CD4-positive, alpha-beta T cell (primary cell): ENCODE results near the gene DNAJC16. TPM values are rescaled to one million over a fixed set of nuclear protein-coding genes. Genes with fewer than 3 reads are reported as not detected.

Experiments used
- ATAC-seq: fragments of 200-7000 bp; cut with Tn5 transposase; one replicate; pipeline ENCODE4 v1.10.0; 2022; ENCODE audit warnings: mild to moderate bottlenecking; ENCODE audit not compliant: poor library complexity
- CTCF ChIA-PET: fragments of 350-600 bp; sonication (Branson Sonifier 250); formaldehyde crosslinking; loops from one replicate; lab custom pipeline; 2021; ENCODE audit warnings: antibody characterized with exemption, inconsistent platforms; lab: Charles Lee
- POLR2A ChIA-PET: fragments of 350-600 bp; sonication (Branson Sonifier 250); formaldehyde crosslinking; loops from one replicate; lab custom pipeline; 2021; ENCODE audit warnings: antibody characterized with exemption, inconsistent platforms; lab: Charles Lee
- DNase-seq, 14 experiments: peaks; one replicate each; pipeline ENCODE4 v3.0.0-alpha.2; 2013 to 2020; ENCODE audit warnings: mixed read lengths in 2 of 14
- H3K27ac ChIP-seq, 2 donors: one replicate each; pipeline versions ENCODE4 v1.5.1 to v1.7.0; 2013; ENCODE audit warnings: low read length in 2 of 2, low read depth in 1 of 2, mild to moderate bottlenecking in 1 of 2
- H3K27me3 ChIP-seq, 2 experiments: 1 replicate in 1 of 2; 2 replicates in 1 of 2; pipeline versions ENCODE4 v1.6.1 to v1.7.0; 2013; ENCODE audit warnings: low read length in 2 of 2, control low read depth in 1 of 2, mild to moderate bottlenecking in 1 of 2, moderate library complexity in 1 of 2; ENCODE audit not compliant: insufficient read depth in 2 of 2, control insufficient read depth in 1 of 2
- H3K36me3 ChIP-seq: one replicate; pipeline ENCODE4 v1.6.1; 2013; ENCODE audit warnings: low read length, control low read depth; ENCODE audit not compliant: insufficient read depth
- H3K4me1 ChIP-seq: one replicate; pipeline ENCODE4 v1.6.1; 2013; ENCODE audit warnings: low read length, control low read depth; ENCODE audit not compliant: insufficient read depth
- H3K4me3 ChIP-seq: one replicate; pipeline ENCODE4 v1.5.1; 2013; ENCODE audit warnings: mild to moderate bottlenecking, low read length, moderate library complexity
- H3K9me3 ChIP-seq, 2 experiments: 1 replicate in 1 of 2; 2 replicates in 1 of 2; pipeline versions ENCODE4 v1.6.1 to v1.7.0; 2013; ENCODE audit warnings: low read length in 2 of 2, mild to moderate bottlenecking in 2 of 2, control low read depth in 1 of 2, moderate library complexity in 1 of 2; ENCODE audit not compliant: control insufficient read depth in 1 of 2, insufficient read depth in 1 of 2
- H3K27ac Mint-ChIP-seq: one replicate; pipeline ENCODE4 v1.8.0; 2020; ENCODE audit warnings: mixed read lengths
- H3K27me3 Mint-ChIP-seq: one replicate; pipeline ENCODE4 v1.8.0; 2021; ENCODE audit warnings: mixed read lengths
- H3K36me3 Mint-ChIP-seq: one replicate; pipeline ENCODE4 v1.8.0; 2021; ENCODE audit warnings: low read depth, mixed read lengths
- H3K4me1 Mint-ChIP-seq: one replicate; pipeline ENCODE4 v1.8.0; 2021; ENCODE audit warnings: low read depth, mixed read lengths
- H3K4me3 Mint-ChIP-seq: one replicate; pipeline ENCODE4 v1.8.0; 2020; ENCODE audit warnings: mild to moderate bottlenecking, mixed read lengths
- H3K9me3 Mint-ChIP-seq: one replicate; pipeline ENCODE4 v1.8.0; 2020; ENCODE audit warnings: mixed read lengths
- intact Hi-C, 2 experiments: fragments of 100-400 bp; cut with DNase I in 1 of 2; cut with micrococcal nuclease in 1 of 2; formaldehyde crosslinking; loops; one replicate each; pipeline versions ENCODE4 v1.15.1 to v1.9.0; 2023 to 2025; cut with DNase I, micrococcal nuclease
- total RNA-seq, 174 experiments: library from RNA in 2 of 174; stranded (reverse) in 2 of 174; gene quantifications; one replicate each; pipeline ENCODE4 v1.2.3 and lab custom pipeline; 2021 to 2026
- TF ChIP-seq, protein P1 (sequence below): fragments of 200-600 bp; IDR thresholded peaks from one replicate; pipeline ENCODE4 v1.8.0; 2022; ENCODE audit warnings: antibody characterized with exemption, mild to moderate bottlenecking

The DNAJC16 gene
- total RNA-seq, 2 experiments from 2014 or later, result 8.2 to 10.4 TPM

DNA sequence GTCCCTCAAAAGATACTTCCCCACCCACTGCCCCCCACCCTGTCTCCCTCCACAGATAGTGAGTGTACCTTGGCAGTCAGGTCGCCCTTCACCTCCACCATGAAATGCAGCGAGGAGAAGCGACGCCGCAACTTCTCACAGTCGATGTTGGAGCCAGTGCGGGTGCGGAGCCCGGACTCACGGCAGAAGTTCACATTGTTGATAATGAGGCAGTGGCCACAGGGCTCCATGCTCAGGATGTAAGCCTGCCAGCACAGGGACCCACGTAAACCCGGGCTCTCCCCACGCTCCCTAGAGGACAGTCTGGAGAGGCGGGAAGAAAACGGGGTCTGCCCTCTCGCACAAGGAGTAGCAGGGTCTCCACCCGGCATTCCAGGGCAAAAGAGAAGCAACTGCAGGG, 19.8 kb upstream of the DNAJC16 start:
- no peaks in the 10 kb centered on the region for H3K9me3 ChIP-seq
- TF ChIP-seq, protein P1, sequence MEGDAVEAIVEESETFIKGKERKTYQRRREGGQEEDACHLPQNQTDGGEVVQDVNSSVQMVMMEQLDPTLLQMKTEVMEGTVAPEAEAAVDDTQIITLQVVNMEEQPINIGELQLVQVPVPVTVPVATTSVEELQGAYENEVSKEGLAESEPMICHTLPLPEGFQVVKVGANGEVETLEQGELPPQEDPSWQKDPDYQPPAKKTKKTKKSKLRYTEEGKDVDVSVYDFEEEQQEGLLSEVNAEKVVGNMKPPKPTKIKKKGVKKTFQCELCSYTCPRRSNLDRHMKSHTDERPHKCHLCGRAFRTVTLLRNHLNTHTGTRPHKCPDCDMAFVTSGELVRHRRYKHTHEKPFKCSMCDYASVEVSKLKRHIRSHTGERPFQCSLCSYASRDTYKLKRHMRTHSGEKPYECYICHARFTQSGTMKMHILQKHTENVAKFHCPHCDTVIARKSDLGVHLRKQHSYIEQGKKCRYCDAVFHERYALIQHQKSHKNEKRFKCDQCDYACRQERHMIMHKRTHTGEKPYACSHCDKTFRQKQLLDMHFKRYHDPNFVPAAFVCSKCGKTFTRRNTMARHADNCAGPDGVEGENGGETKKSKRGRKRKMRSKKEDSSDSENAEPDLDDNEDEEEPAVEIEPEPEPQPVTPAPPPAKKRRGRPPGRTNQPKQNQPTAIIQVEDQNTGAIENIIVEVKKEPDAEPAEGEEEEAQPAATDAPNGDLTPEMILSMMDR, result no peak
- H3K4me1 Mint-ChIP-seq, result peaks cover 9% of the 10 kb centered on the region
- peaks cover 41% of the 10 kb centered on the region for H3K36me3 Mint-ChIP-seq
- H3K4me3 Mint-ChIP-seq, result no peak overlapping the region
- H3K27me3 Mint-ChIP-seq, result no peaks in the 10 kb centered on the region
- POLR2A ChIA-PET, result no interaction called here
- DNase-seq (no peak), ATAC-seq (no peak)
- H3K4me3 ChIP-seq, result no peak overlapping the region
- CTCF ChIA-PET, result no interaction called here
- no peak overlapping the region for H3K27ac Mint-ChIP-seq
- no peaks in the 10 kb centered on the region for H3K4me1 ChIP-seq
- no peaks in the 10 kb centered on the region for H3K27me3 ChIP-seq
- H3K9me3 Mint-ChIP-seq, result no peaks in the 10 kb centered on the region
- intact Hi-C loops, result no loop called here
- no peak overlapping the region for H3K27ac ChIP-seq
- peaks cover 31% of the 10 kb centered on the region for H3K36me3 ChIP-seq

DNA sequence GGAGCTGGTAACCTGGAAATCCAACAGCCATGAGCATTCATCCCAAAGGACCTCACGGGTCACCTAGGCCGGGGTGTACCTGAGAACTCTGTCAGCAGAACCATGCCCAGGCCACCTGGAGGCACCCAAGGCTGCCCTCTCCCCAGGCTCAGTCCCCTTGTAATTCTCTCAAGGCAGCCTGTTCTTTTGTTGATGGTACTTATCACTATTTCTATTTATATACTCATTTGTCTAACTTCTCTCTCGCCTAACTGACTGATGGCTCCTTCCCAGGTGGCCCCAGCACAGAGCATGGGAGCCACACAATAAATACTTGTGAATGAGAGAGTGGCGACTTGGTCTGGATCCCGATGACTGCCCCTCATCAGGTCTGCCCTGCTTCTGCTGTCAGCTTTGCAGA, 19.4 kb upstream of the DNAJC16 start:
- Mint-ChIP-seq H3K4me3 (no peak overlapping the region), H3K4me1 (peaks cover 9% of the 10 kb centered on the region), H3K9me3 (no peaks in the 10 kb centered on the region), H3K27me3 (no peaks in the 10 kb centered on the region), H3K36me3 (peaks cover 41% of the 10 kb centered on the region), H3K27ac (no peak overlapping the region)
- no peak for ATAC-seq
- H3K27me3 ChIP-seq, result no peaks in the 10 kb centered on the region
- no peaks in the 10 kb centered on the region for H3K9me3 ChIP-seq
- TF ChIP-seq, protein P1, result no peak
- CTCF ChIA-PET, result no interaction called here
- peaks cover 31% of the 10 kb centered on the region for H3K36me3 ChIP-seq
- no peak overlapping the region for H3K4me3 ChIP-seq
- DNase-seq, result no peak
- no peaks in the 10 kb centered on the region for H3K4me1 ChIP-seq
- intact Hi-C loops, result no loop called here
- no peak overlapping the region for H3K27ac ChIP-seq
- POLR2A ChIA-PET, result no interaction called here

DNA sequence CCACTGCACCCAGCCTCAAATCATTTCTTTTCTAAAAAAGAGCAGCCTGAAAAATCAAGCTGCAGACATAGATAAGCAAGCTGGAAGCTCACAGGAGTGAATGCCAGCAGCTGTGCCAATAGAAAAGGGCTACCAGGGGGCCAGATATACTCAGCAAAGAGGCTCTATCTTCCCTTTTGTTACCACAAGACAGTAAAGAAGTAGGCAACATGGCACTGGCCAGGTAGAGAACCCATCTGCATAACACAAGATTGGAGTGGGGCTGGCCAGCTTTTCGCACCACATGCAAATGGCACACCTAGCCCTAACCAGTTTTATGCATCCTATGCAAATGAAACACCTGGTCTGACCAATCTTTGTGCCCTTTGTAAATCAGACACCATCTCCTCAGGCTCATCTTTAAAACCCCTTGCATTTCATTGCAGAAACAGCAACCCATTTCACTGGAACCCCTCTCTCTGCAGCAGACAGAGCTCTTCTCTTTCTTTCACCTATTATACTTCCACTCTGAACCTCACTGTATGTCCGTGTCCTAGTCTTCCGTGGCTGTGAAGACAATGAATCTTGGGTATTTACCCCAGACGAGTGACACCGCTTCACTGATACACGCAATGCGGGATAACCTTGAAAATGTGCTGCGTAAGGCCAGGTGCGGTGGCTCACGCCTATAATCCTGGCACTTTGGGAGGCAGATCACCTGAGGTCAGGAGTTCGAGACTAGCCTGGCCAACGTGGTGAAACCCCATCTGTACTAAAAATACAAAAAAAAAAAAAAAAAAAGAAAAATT, 17.8 kb upstream of the DNAJC16 start:
- no peak overlapping the region for H3K4me3 Mint-ChIP-seq
- peaks cover 10% of the 10 kb centered on the region for H3K4me1 Mint-ChIP-seq
- no peaks in the 10 kb centered on the region for H3K9me3 Mint-ChIP-seq
- DNase-seq, result no peak
- no peaks in the 10 kb centered on the region for H3K27me3 Mint-ChIP-seq
- H3K27ac ChIP-seq, result no peak overlapping the region
- ATAC-seq, result no peak
- H3K9me3 ChIP-seq, result no peaks in the 10 kb centered on the region
- POLR2A ChIA-PET, result no interaction called here
- peaks cover 50% of the 10 kb centered on the region for H3K36me3 Mint-ChIP-seq
- H3K27me3 ChIP-seq, result no peaks in the 10 kb centered on the region
- no peaks in the 10 kb centered on the region for H3K4me1 ChIP-seq
- H3K27ac Mint-ChIP-seq, result no peak overlapping the region
- intact Hi-C loops, result no loop called here
- peaks cover 36% of the 10 kb centered on the region for H3K36me3 ChIP-seq
- CTCF ChIA-PET, result no interaction called here
- no peak overlapping the region for H3K4me3 ChIP-seq
- TF ChIP-seq, protein P1, result no peak
